A549 (cell line): ENCODE data around the gene STRN. TPM values are rescaled to one million over a fixed set of nuclear protein-coding genes. Genes with fewer than 3 reads are reported as not detected.
"Not testable (repeated sequence)": the region's sequence is repeated elsewhere in the genome, so short reads cannot be mapped to it uniquely, and the experiment has no call there.

ENCODE experiments used
- ATAC-seq, 2 experiments: fragments of 200-7000 bp in 1 of 2; fragments of >200 bp in 1 of 2; cut with Nextera tagmentation in 1 of 2; cut with Tn5 transposase in 1 of 2; 3 replicates each; pipeline versions ENCODE4 v1.8.0 to v1.9.1; 2018 to 2020; ENCODE audit warnings: mild to moderate bottlenecking in 1 of 2, moderate library complexity in 1 of 2
- CTCF ChIA-PET: fragments of 300-600 bp; sonication (Branson Sonifier 250); formaldehyde crosslinking; extraction: SDS; loops from one replicate; lab custom pipeline; 2021; ENCODE audit warnings: antibody characterized with exemption, inconsistent platforms; lab: Yijun Ruan, JAX
- POLR2A ChIA-PET: fragments of 350-600 bp; formaldehyde crosslinking; extraction: SDS; loops from one replicate; lab custom pipeline; 2021; ENCODE audit warnings: antibody characterized with exemption, inconsistent platforms; lab: Yijun Ruan, JAX
- DNase-seq, 2 experiments: peaks; one replicate each; pipeline versions ENCODE4 v3.0.0 to v3.0.0-alpha.2; 2011 to 2016; ENCODE audit warnings: low read depth in 1 of 2, low spot score in 1 of 2
- FAIRE-seq: peaks from 2 replicates; lab custom pipeline; 2011; peaks lifted over from hg19 to GRCh38; lab: Jason Lieb, UNC
- H3K27ac ChIP-seq, 2 experiments: fragments of >200 bp; sonication (Bioruptor Twin); formaldehyde crosslinking; 3 replicates each; pipeline ENCODE4 v1.5.1; 2016 to 2017
- H3K4me1 ChIP-seq: fragments of >200 bp; sonication (Bioruptor Twin); formaldehyde crosslinking; 3 replicates; pipeline ENCODE4 v1.6.1; 2016
- H3K4me2 ChIP-seq: fragments of >200 bp; sonication (Bioruptor Twin); formaldehyde crosslinking; 3 replicates; pipeline ENCODE4 v1.6.1; 2016
- H3K4me3 ChIP-seq: fragments of >200 bp; sonication (Bioruptor Twin); formaldehyde crosslinking; 3 replicates; pipeline ENCODE4 v1.5.1; 2016
- H3K9me3 ChIP-seq: fragments of >200 bp; sonication (Bioruptor Twin); formaldehyde crosslinking; 3 replicates; pipeline ENCODE4 v1.6.1; 2016
- ATOH8 ChIP-seq: fragments of 250-450 bp; sonication (Bioruptor Pico); IDR thresholded peaks from 2 replicates; pipeline ENCODE4 v1.5.0; 2020; ENCODE audit warnings: low read depth, mild to moderate bottlenecking, moderate library complexity
- CHD4 ChIP-seq: fragments of 200-600 bp; sonication (generic); IDR thresholded peaks from 2 replicates; pipeline ENCODE4 v1.6.1; 2016; ENCODE audit warnings: antibody characterized with exemption, mild to moderate bottlenecking, borderline replicate concordance
- E2F6 ChIP-seq: IDR thresholded peaks from 2 replicates; pipeline ENCODE4 v1.6.1; 2012; ENCODE audit warnings: low read depth, borderline replicate concordance
- EHMT2 ChIP-seq: fragments of 200-600 bp; sonication (generic); IDR thresholded peaks from 2 replicates; pipeline ENCODE4 v1.6.1; 2016; ENCODE audit warnings: antibody characterized with exemption, low read depth, mild to moderate bottlenecking, moderate library complexity
- FOSL2 ChIP-seq, 2 experiments: fragments of 450-650 bp in 1 of 2; fragments of >200 bp in 1 of 2; sonication (Bioruptor Twin) in 1 of 2; formaldehyde crosslinking; IDR thresholded peaks; 2 replicates each; pipeline versions ENCODE4 v1.5.0 to v1.6.1; 2016 to 2020; ENCODE audit warnings: mild to moderate bottlenecking in 1 of 2, moderate library complexity in 1 of 2
- FOXS1 ChIP-seq: fragments of 250-450 bp; sonication (Bioruptor Pico); IDR thresholded peaks from 2 replicates; pipeline ENCODE4 v1.5.0; 2020; ENCODE audit warnings: mild to moderate bottlenecking, moderate library complexity
- GATA3 ChIP-seq: IDR thresholded peaks from 2 replicates; pipeline ENCODE4 v1.6.1; 2012; ENCODE audit warnings: borderline replicate concordance
- HES2 ChIP-seq: fragments of >200 bp; sonication (Bioruptor Twin); formaldehyde crosslinking; IDR thresholded peaks from 2 replicates; pipeline ENCODE4 v1.6.1; 2016
- HEYL ChIP-seq: fragments of 250-450 bp; sonication (Bioruptor Pico); IDR thresholded peaks from 2 replicates; pipeline ENCODE4 v1.8.0; 2021; ENCODE audit warnings: mild to moderate bottlenecking, moderate library complexity
- JUN ChIP-seq, 2 experiments: fragments of >200 bp; sonication (Bioruptor Twin); formaldehyde crosslinking; IDR thresholded peaks; 2 replicates in 1 of 2; 3 replicates in 1 of 2; pipeline ENCODE4 v1.6.1; 2016 to 2017
- JUNB ChIP-seq: fragments of >200 bp; sonication (Bioruptor Twin); formaldehyde crosslinking; IDR thresholded peaks from 2 replicates; pipeline ENCODE4 v1.6.1; 2016
- KDM5A ChIP-seq: fragments of 200-600 bp; sonication (generic); IDR thresholded peaks from 2 replicates; pipeline ENCODE4 v1.6.1; 2016; ENCODE audit warnings: antibody characterized with exemption, mild to moderate bottlenecking
- MAFK ChIP-seq: fragments of 450-650 bp; IDR thresholded peaks from 2 replicates; pipeline ENCODE4 v1.6.1; 2014; ENCODE audit not compliant: partially characterized antibody
- MAX ChIP-seq: IDR thresholded peaks from 2 replicates; pipeline ENCODE4 v1.6.1; 2012
- MAZ ChIP-seq: fragments of 150-350 bp; IDR thresholded peaks from 2 replicates; pipeline ENCODE4 v1.6.1; 2014; ENCODE audit warnings: antibody characterized with exemption, low read depth, low read length, borderline replicate concordance
- NPAS2 ChIP-seq: fragments of 250-450 bp; sonication (Bioruptor Pico); IDR thresholded peaks from 2 replicates; pipeline ENCODE4 v1.8.0; 2022; ENCODE audit warnings: mild to moderate bottlenecking, moderate library complexity, borderline replicate concordance
- PBX3 ChIP-seq: IDR thresholded peaks from 2 replicates; pipeline ENCODE4 v1.6.1; 2012
- RCOR1 ChIP-seq: fragments of 150-350 bp; IDR thresholded peaks from 2 replicates; pipeline ENCODE4 v1.6.1; 2014; ENCODE audit warnings: antibody characterized with exemption, low read length, low read depth
- RFX5 ChIP-seq: fragments of 450-650 bp; IDR thresholded peaks from 2 replicates; pipeline ENCODE4 v1.7.1; 2014; ENCODE audit warnings: antibody characterized with exemption, mild to moderate bottlenecking, moderate library complexity
- RNF2 ChIP-seq: fragments of 200-600 bp; sonication (generic); IDR thresholded peaks from 2 replicates; pipeline ENCODE4 v1.6.1; 2016; ENCODE audit warnings: low read depth, mild to moderate bottlenecking, antibody characterized with exemption, moderate library complexity, borderline replicate concordance
- WGBS: methylation state at CpG from one replicate; pipeline ENCODE4 v1.1.6; 2017; ENCODE audit errors: missing lambda C conversion rate; 5-methylcytosine and 5-hydroxymethylcytosine counted together
- polyA plus RNA-seq, 4 experiments: library from polyadenylated mRNA; depleted of rRNA in 3 of 4; stranded (reverse); fragments of >200 nt; fragmentation: RNase III in 1 of 4; extraction: RNeasy Plus Mini Kit Qiagen cat#74134 plus additional on column Dnase treatment in 1 of 4; gene quantifications; 2 replicates in 3 of 4; 3 replicates in 1 of 4; pipeline ENCODE4 v1.2.3, GENCODE V29; 2011 to 2017

The STRN gene
- polyA plus RNA-seq, 2 of the 4 experiments (the other 2 are of a cell fraction): 13.1 to 36.0 TPM

- TF ChIP-seq RNF2 (no peak), EHMT2 (no peak), CHD4 (no peak), RCOR1 (no peak)
- TF ChIP-seq, all 56 proteins: peak for 0
These were observed 15.3 kb downstream of the STRN start (continued) for GRCh38 chr2:36951027-36951518.

- H3K27ac ChIP-seq: no peak overlapping the region
- no peaks in the 10 kb centered on the region for H3K9me3 ChIP-seq
- no peak for DNase-seq
- CTCF ChIA-PET: interaction anchor here (0.6 to 0.7 kb wide), 2 partner anchors 51 to 651 kb away, joined by 3 to 4 read pairs; no protein-coding TSS in a partner anchor
- WGBS: 81% methylated on average over 1 of the region's 1 CpG
- ATAC-seq: no peak
- H3K4me3 ChIP-seq: no peak overlapping the region
- POLR2A ChIA-PET: no interaction called here
- TF ChIP-seq HEYL (CRISPR knock-in tag): no peak
- TF ChIP-seq JUNB: no peak
- no peak for TF ChIP-seq FOSL2 (IDR thresholded peaks at IDR 0.05)
- no peak for TF ChIP-seq FOSL2 (CRISPR knock-in tag; IDR thresholded peaks at IDR 0.05)
- no peak for TF ChIP-seq JUN (IDR thresholded peaks at IDR 0.05)
- TF ChIP-seq RFX5: no peak
- TF ChIP-seq HES2: no peak
- no peak for TF ChIP-seq PBX3
- no peak for TF ChIP-seq NPAS2 (CRISPR knock-in tag)
- TF ChIP-seq GATA3: no peak
- TF ChIP-seq E2F6: no peak
- TF ChIP-seq ATOH8 (CRISPR knock-in tag): no peak
- no peak for TF ChIP-seq MAZ
- TF ChIP-seq MAFK: no peak
- TF ChIP-seq MAX: no peak
- no peak for TF ChIP-seq FOXS1
- TF ChIP-seq RNF2: no peak
- TF ChIP-seq CHD4: no peak
- TF ChIP-seq KDM5A: no peak
- H3K4me2 ChIP-seq: no peak overlapping the region
- no peak for FAIRE-seq
- H3K4me1 ChIP-seq: peaks cover 26% of the 10 kb centered on the region
These were observed 16.5 kb downstream of the STRN start for GRCh38 chr2:36949845-36950244.

- CTCF ChIA-PET: interaction anchor here (0.6 kb wide), 1 partner anchor 175 kb away, joined by 5 read pairs; no protein-coding TSS in a partner anchor
- H3K4me1 ChIP-seq, H3K9me3 ChIP-seq, H3K27ac ChIP-seq, H3K4me3 ChIP-seq, H3K4me2 ChIP-seq, FAIRE-seq, POLR2A ChIA-PET, ATAC-seq, DNase-seq: not testable (repeated sequence)
- WGBS: 96% methylated on average over 10 of the region's 10 CpGs
These were observed 21.1 kb downstream of the STRN start for GRCh38 chr2:36945240-36945639.
